GM12892 (cell line): ENCODE measurements around the gene CRYBG3.

Source experiments
- POLR2A ChIP-seq: IDR thresholded peaks from 2 replicates; pipeline ENCODE4 v1.6.1; 2011; ENCODE audit warnings: low read depth, low read length, control low read depth
- POLR2AphosphoS5 ChIP-seq: IDR thresholded peaks from 2 replicates; pipeline ENCODE4 v1.6.1; 2011; ENCODE audit warnings: low read depth, low read length, control low read depth
- TAF1 ChIP-seq: IDR thresholded peaks from 2 replicates; pipeline ENCODE4 v1.6.1; 2011; ENCODE audit warnings: low read depth, mild to moderate bottlenecking, control low read depth, low read length, borderline replicate concordance

DNA sequence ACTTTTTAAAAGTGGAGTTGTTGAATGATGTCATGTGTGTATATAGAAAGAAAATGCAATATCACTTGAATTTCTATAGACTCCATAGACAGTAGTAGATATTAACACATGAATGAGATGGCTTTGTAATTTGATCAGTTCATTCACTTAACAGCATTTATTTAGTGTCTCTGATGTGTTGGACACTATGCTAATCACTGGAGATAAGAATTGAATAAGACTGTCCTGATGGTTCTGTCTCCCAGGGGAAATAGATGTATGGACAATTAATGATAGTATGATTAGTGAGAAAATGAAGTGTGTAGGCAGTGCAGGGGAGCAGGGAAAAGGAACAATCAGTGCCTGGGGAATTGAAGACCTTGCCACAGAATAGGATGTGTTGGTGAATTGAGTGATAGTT lies 77.5 kb downstream of the CRYBG3 start:
- TF ChIP-seq POLR2A: no peak
- TF ChIP-seq TAF1: no peak
- TF ChIP-seq POLR2AphosphoS5: no peak
